Upper lobe of left lung (tissue), 4 donors: Measurements from ENCODE around the gene SP140.
"Not testable (repeated sequence)": the region's sequence is repeated elsewhere in the genome, so short reads cannot be mapped to it uniquely, and the experiment has no call there.

Experiments
- POLR2A ChIP-seq, 4 donors: fragments of 450-650 bp; IDR thresholded peaks; one replicate each; pipeline ENCODE4 v1.5.1; 2016 to 2017; ENCODE audit warnings: antibody characterized with exemption in 4 of 4, mild to moderate bottlenecking in 2 of 4
- TF ChIP-seq, protein P1 (sequence below), 6 experiments: fragments of 450-650 bp in 4 of 6; fragments of 200-600 bp in 2 of 6; sonication (generic) in 2 of 6; IDR thresholded peaks; one replicate each; pipeline ENCODE4 v1.5.1; 2016 to 2019; ENCODE audit warnings: antibody characterized with exemption in 6 of 6

DNA sequence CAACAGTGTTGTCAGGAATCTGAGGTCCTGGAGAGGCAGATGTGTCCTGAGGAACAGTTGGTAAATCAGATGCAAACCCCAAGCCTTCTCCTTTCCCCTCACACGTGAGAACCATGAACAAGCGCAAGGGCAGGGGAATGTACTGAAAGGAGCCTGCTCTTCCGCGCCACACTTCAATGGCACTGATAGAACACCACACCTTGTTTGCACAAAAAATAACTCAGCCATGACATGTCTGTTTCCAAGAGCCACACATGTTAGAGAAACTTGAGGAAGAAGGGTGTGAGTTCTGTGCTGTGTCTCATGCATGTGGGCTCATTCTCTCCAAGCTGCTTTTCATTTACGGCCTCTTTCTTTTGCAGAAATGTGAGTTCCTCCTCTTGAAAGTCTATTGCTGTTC lies 85.3 kb downstream of the SP140 start:
- TF ChIP-seq, protein P1, sequence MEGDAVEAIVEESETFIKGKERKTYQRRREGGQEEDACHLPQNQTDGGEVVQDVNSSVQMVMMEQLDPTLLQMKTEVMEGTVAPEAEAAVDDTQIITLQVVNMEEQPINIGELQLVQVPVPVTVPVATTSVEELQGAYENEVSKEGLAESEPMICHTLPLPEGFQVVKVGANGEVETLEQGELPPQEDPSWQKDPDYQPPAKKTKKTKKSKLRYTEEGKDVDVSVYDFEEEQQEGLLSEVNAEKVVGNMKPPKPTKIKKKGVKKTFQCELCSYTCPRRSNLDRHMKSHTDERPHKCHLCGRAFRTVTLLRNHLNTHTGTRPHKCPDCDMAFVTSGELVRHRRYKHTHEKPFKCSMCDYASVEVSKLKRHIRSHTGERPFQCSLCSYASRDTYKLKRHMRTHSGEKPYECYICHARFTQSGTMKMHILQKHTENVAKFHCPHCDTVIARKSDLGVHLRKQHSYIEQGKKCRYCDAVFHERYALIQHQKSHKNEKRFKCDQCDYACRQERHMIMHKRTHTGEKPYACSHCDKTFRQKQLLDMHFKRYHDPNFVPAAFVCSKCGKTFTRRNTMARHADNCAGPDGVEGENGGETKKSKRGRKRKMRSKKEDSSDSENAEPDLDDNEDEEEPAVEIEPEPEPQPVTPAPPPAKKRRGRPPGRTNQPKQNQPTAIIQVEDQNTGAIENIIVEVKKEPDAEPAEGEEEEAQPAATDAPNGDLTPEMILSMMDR (IDR thresholded peaks at IDR 0.05), result not testable (repeated sequence)
- TF ChIP-seq POLR2A (IDR thresholded peaks at IDR 0.05), result not testable (repeated sequence)
